ENCODE measurements around the gene RABEPK. TPM values are rescaled to one million over a fixed set of nuclear protein-coding genes. Genes with fewer than 3 reads are reported as not detected.
A peak's percentile ranks its signal among the peaks of the same experiment; 100 is the strongest.
"Not testable (repeated sequence)": the region's sequence is repeated elsewhere in the genome, so short reads cannot be mapped to it uniquely, and the experiment has no call there.

The RABEPK gene
- total RNA-seq, 2 donors from 2014 or later, result 7.5 to 12.1 TPM

GRCh38 chr9:125161284-125161918 is 38.9 kb upstream of the RABEPK start:
- peak overlapping the region in 1 of 2 donors; percentile 37 for H3K27ac ChIP-seq

GRCh38 chr9:125162891-125163290 is 37.5 kb upstream of the RABEPK start:
- not testable (repeated sequence) for H3K27me3 ChIP-seq; DNase-seq (ENCODE audit: low spot score); H3K36me3 ChIP-seq; H3K4me1 ChIP-seq; H3K27ac ChIP-seq; H3K9me3 ChIP-seq; H3K4me3 ChIP-seq

More at GRCh38 chr9:125161284-125161918, 38.9 kb upstream of the RABEPK start:
- H3K4me1 ChIP-seq, result peaks cover 0 to 10% of the 10 kb centered on the region in 2 donors
- DNase-seq (ENCODE audit: low spot score), result no peak
- H3K9me3 ChIP-seq, result no peaks in the 10 kb centered on the region
- H3K27me3 ChIP-seq, result no peaks in the 10 kb centered on the region
- no peak for TF ChIP-seq CTCF (IDR thresholded peaks at IDR 0.05)
- no peak overlapping the region for H3K4me3 ChIP-seq
- H3K36me3 ChIP-seq, result peaks cover 8% of the 10 kb centered on the region

- Histone ChIP-seq H3K36me3 (peaks cover 15% of the 10 kb centered on the region), H3K27me3 (no peaks in the 10 kb centered on the region), H3K9me3 (no peaks in the 10 kb centered on the region), H3K4me3 (no peak overlapping the region), H3K4me1 (peaks cover 0 to 1% of the 10 kb centered on the region in 2 donors), H3K27ac (no peak overlapping the region)
- no peak for TF ChIP-seq CTCF (IDR thresholded peaks at IDR 0.05)
- DNase-seq (ENCODE audit: low spot score), result no peak
Measured at GRCh38 chr9:125166762-125167161, 33.6 kb upstream of the RABEPK start.

GRCh38 chr9:125169895-125170294 is 30.4 kb upstream of the RABEPK start:
- Histone ChIP-seq H3K9me3 (no peaks in the 10 kb centered on the region), H3K27ac (no peak overlapping the region), H3K4me3 (no peak overlapping the region), H3K27me3 (no peaks in the 10 kb centered on the region), H3K4me1 (peaks cover 0 to 15% of the 10 kb centered on the region in 2 donors), H3K36me3 (peaks cover 15% of the 10 kb centered on the region)
- no peak for DNase-seq (ENCODE audit: low spot score)
- no peak for TF ChIP-seq CTCF (IDR thresholded peaks at IDR 0.05)

GRCh38 chr9:125172031-125172755 is 28.1 kb upstream of the RABEPK start:
- Histone ChIP-seq H3K27me3 (no peaks in the 10 kb centered on the region), H3K9me3 (no peaks in the 10 kb centered on the region), H3K36me3 (peaks cover 15% of the 10 kb centered on the region), H3K27ac (no peak overlapping the region), H3K4me1 (peaks cover 0 to 21% of the 10 kb centered on the region in 2 donors), H3K4me3 (no peak overlapping the region)
- TF ChIP-seq CTCF (IDR thresholded peaks at IDR 0.05), result no peak
- DNase-seq (ENCODE audit: low spot score), result no peak

- Histone ChIP-seq H3K27me3 (no peaks in the 10 kb centered on the region), H3K27ac (no peak overlapping the region), H3K9me3 (no peaks in the 10 kb centered on the region), H3K36me3 (no peaks in the 10 kb centered on the region), H3K4me1 (peaks cover 0 to 36% of the 10 kb centered on the region in 2 donors), H3K4me3 (no peak overlapping the region)
- TF ChIP-seq CTCF (IDR thresholded peaks at IDR 0.05), result no peak
- no peak for DNase-seq (ENCODE audit: low spot score)
Measured at GRCh38 chr9:125176636-125177035, 23.7 kb upstream of the RABEPK start.

Measured in right atrium auricular region (tissue), 2 donors.